Parathyroid adenoma (tissue), 2 donors: ENCODE measurements around the gene FCHSD1.

ENCODE experiments used
- H2AFZ ChIP-seq: fragments of 300-600 bp; sonication (generic); one replicate; pipeline ENCODE4 v1.7.0; 2017; ENCODE audit warnings: antibody characterized with exemption, mild to moderate bottlenecking
- H3K27ac ChIP-seq: fragments of 300-600 bp; sonication (generic); one replicate; pipeline ENCODE4 v1.7.0; 2017
- H3K27me3 ChIP-seq: fragments of 300-600 bp; sonication (generic); one replicate; pipeline ENCODE4 v1.7.0; 2017; ENCODE audit warnings: low read length; ENCODE audit not compliant: control insufficient read depth, insufficient read depth
- H3K36me3 ChIP-seq: fragments of 300-600 bp; sonication (generic); one replicate; pipeline ENCODE4 v1.7.0; 2017; ENCODE audit warnings: low read length; ENCODE audit not compliant: control insufficient read depth, insufficient read depth
- H3K4me1 ChIP-seq: fragments of 300-600 bp; sonication (generic); one replicate; pipeline ENCODE4 v1.7.0; 2017; ENCODE audit warnings: control low read depth
- H3K4me2 ChIP-seq: fragments of 300-600 bp; sonication (generic); one replicate; pipeline ENCODE4 v1.7.0; 2017; ENCODE audit warnings: low read length
- H3K4me3 ChIP-seq: fragments of 300-600 bp; sonication (generic); one replicate; pipeline ENCODE4 v1.7.0; 2017; ENCODE audit warnings: low read depth, low read length
- H3K79me2 ChIP-seq: fragments of 300-600 bp; sonication (generic); one replicate; pipeline ENCODE4 v1.7.0; 2017; ENCODE audit warnings: control low read depth
- H3K9ac ChIP-seq: fragments of 300-600 bp; sonication (generic); one replicate; pipeline ENCODE4 v1.7.0; 2017; ENCODE audit warnings: mild to moderate bottlenecking
- H3K9me3 ChIP-seq: fragments of 300-600 bp; sonication (generic); one replicate; pipeline ENCODE4 v1.7.0; 2017; ENCODE audit warnings: low read length; ENCODE audit not compliant: control insufficient read depth
- CTCF ChIP-seq: fragments of 300-600 bp; sonication (generic); IDR thresholded peaks from one replicate; pipeline ENCODE4 v1.7.0; 2017; ENCODE audit warnings: antibody characterized with exemption, mild to moderate bottlenecking
- donor health status: primary hyperparathyroidism.

Gene FCHSD1

GRCh38 chr5:141598391-141599345 is 52.5 kb downstream of the FCHSD1 start:
- no peaks in the 10 kb centered on the region for H3K36me3 ChIP-seq
- H3K4me2 ChIP-seq = no peak overlapping the region
- no peak for TF ChIP-seq CTCF
- no peak overlapping the region for H2AFZ ChIP-seq
- H3K9me3 ChIP-seq = no peaks in the 10 kb centered on the region
- H3K79me2 ChIP-seq = peaks cover 37% of the 10 kb centered on the region
- no peak overlapping the region for H3K27ac ChIP-seq
- H3K27me3 ChIP-seq = no peaks in the 10 kb centered on the region
- H3K4me3 ChIP-seq = no peak overlapping the region
- no peaks in the 10 kb centered on the region for H3K4me1 ChIP-seq
- H3K9ac ChIP-seq = no peak overlapping the region

DNA sequence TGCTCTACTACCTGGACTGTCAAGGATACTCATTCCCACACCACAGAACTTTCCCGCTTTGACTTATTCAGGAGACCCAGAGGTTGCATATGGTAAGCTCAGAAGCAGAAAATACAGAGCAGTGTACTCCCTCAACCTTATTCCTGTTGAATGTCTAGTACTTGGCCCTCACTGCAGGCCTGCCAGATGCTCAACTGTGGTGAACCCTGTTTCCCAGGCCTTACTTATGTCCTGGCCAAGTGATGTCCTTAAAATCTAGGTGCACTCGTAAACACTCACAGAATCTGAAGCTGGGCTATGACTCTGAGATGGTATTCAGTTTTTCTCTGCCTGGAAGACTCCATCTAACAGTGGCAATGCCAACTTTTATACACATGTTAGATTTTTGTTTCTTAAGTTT is 53.4 kb downstream of the FCHSD1 start:
- H3K4me3 ChIP-seq = no peak overlapping the region
- peaks cover 35% of the 10 kb centered on the region for H3K79me2 ChIP-seq
- TF ChIP-seq CTCF = no peak
- no peaks in the 10 kb centered on the region for H3K36me3 ChIP-seq
- H3K9me3 ChIP-seq = no peaks in the 10 kb centered on the region
- no peak overlapping the region for H3K27ac ChIP-seq
- no peak overlapping the region for H3K4me2 ChIP-seq
- no peaks in the 10 kb centered on the region for H3K27me3 ChIP-seq
- no peaks in the 10 kb centered on the region for H3K4me1 ChIP-seq
- no peak overlapping the region for H2AFZ ChIP-seq
- no peak overlapping the region for H3K9ac ChIP-seq

DNA sequence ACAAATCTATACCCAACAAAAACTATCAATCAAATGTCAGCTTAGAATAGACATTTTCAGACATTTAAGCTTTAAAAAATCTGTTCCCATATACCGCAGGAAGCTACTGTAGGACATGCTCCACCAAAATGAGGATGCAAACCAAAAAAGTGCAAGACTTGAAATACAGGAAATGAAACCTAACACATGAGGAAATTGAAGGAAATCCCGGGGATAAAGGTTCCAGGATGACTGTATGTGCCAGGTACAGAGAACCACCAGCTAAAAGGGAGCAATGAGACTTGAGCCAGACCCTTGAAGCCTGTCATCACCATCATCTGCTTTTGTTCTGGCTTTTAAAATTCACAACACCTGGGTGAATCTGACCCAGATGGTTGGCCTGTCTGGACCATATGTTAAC is 53.8 kb downstream of the FCHSD1 start:
- no peak for TF ChIP-seq CTCF
- Histone ChIP-seq H3K27me3 (no peaks in the 10 kb centered on the region), H3K79me2 (peaks cover 31% of the 10 kb centered on the region), H3K4me3 (no peak overlapping the region), H3K36me3 (no peaks in the 10 kb centered on the region), H3K4me2 (no peak overlapping the region), H2AFZ (no peak overlapping the region), H3K9ac (no peak overlapping the region), H3K27ac (no peak overlapping the region), H3K4me1 (no peaks in the 10 kb centered on the region), H3K9me3 (no peaks in the 10 kb centered on the region)

GRCh38 chr5:141596867-141597266 is 54.4 kb downstream of the FCHSD1 start:
- TF ChIP-seq CTCF = no peak
- H3K36me3 ChIP-seq = no peaks in the 10 kb centered on the region
- H3K4me1 ChIP-seq = no peaks in the 10 kb centered on the region
- peaks cover 25% of the 10 kb centered on the region for H3K79me2 ChIP-seq
- H3K27me3 ChIP-seq = no peaks in the 10 kb centered on the region
- no peak overlapping the region for H3K27ac ChIP-seq
- no peaks in the 10 kb centered on the region for H3K9me3 ChIP-seq
- H3K9ac ChIP-seq = no peak overlapping the region
- H3K4me3 ChIP-seq = no peak overlapping the region
- H2AFZ ChIP-seq = no peak overlapping the region
- H3K4me2 ChIP-seq = no peak overlapping the region

- Histone ChIP-seq H3K4me1 (no peaks in the 10 kb centered on the region), H3K36me3 (no peaks in the 10 kb centered on the region), H3K9ac (no peak overlapping the region), H3K4me2 (no peak overlapping the region), H2AFZ (no peak overlapping the region), H3K27ac (no peak overlapping the region), H3K27me3 (no peaks in the 10 kb centered on the region), H3K9me3 (no peaks in the 10 kb centered on the region), H3K4me3 (no peak overlapping the region), H3K79me2 (peaks cover 25% of the 10 kb centered on the region)
- no peak for TF ChIP-seq CTCF
Observed at GRCh38 chr5:141590127-141590526, 61.1 kb downstream of the FCHSD1 start.
